Heart left ventricle (tissue), 16 donors: ENCODE data around the gene ENOX1. TPM values are rescaled to one million over a fixed set of nuclear protein-coding genes. Genes with fewer than 3 reads are reported as not detected.

Source experiments
- ATAC-seq, 4 donors: fragments of 200-7000 bp; cut with Tn5 transposase; one replicate each; pipeline ENCODE4 v1.9.1; 2020 to 2022; ENCODE audit warnings: moderate library complexity in 4 of 4, mild to moderate bottlenecking in 3 of 4, moderate number of reproducible peaks in 1 of 4
- DNase-seq, 5 donors: peaks; one replicate each; pipeline ENCODE4 v3.0.0-alpha.2; 2020
- H3K27ac ChIP-seq, 12 donors: fragments of 200-600 bp; sonication (generic) in 4 of 12; one replicate each; pipeline versions ENCODE4 v1.5.0 to v1.8.0; 2016 to 2022; ENCODE audit warnings: mild to moderate bottlenecking in 2 of 12
- H3K27me3 ChIP-seq, 9 donors: fragments of 200-600 bp; sonication (generic) in 2 of 9; one replicate each; pipeline versions ENCODE4 v1.5.1 to v1.8.0; 2016 to 2022; ENCODE audit warnings: mild to moderate bottlenecking in 3 of 9
- H3K36me3 ChIP-seq, 9 donors: fragments of 200-600 bp; sonication (generic) in 2 of 9; one replicate each; pipeline versions ENCODE4 v1.5.0 to v1.8.0; 2018 to 2022; ENCODE audit warnings: mild to moderate bottlenecking in 2 of 9
- H3K4me1 ChIP-seq, 12 donors: fragments of 200-600 bp; sonication (generic) in 4 of 12; one replicate each; pipeline versions ENCODE4 v1.5.0 to v1.8.0; 2016 to 2022; ENCODE audit warnings: mild to moderate bottlenecking in 3 of 12
- H3K4me3 ChIP-seq, 12 donors: fragments of 200-600 bp; sonication (generic) in 4 of 12; one replicate each; pipeline versions ENCODE4 v1.5.0 to v1.8.0; 2017 to 2022; ENCODE audit warnings: mild to moderate bottlenecking in 9 of 12, moderate library complexity in 4 of 12
- H3K9me3 ChIP-seq, 12 donors: fragments of 200-600 bp; sonication (generic) in 4 of 12; one replicate each; pipeline versions ENCODE4 v1.5.0 to v1.8.0; 2016 to 2022; ENCODE audit warnings: mild to moderate bottlenecking in 1 of 12
- POLR2A ChIP-seq, 2 donors: fragments of 450-650 bp; IDR thresholded peaks; one replicate each; pipeline ENCODE4 v1.6.1; 2017; ENCODE audit warnings: antibody characterized with exemption in 2 of 2, mild to moderate bottlenecking in 2 of 2, moderate library complexity in 2 of 2
- WGBS, 4 donors: extraction: QIAGEN DNeasy Blood & Tissue Kit in 2 of 4; methylation state at CpG; one replicate each; pipeline versions ENCODE4 v1.1.5 to v1.1.7; 2013 to 2018; 5-methylcytosine and 5-hydroxymethylcytosine counted together
- intact Hi-C, 10 donors: fragments of 100-400 bp; cut with DNase I; formaldehyde crosslinking; loops; one replicate each; pipeline versions ENCODE4 v1.11.1 to v1.14.2; 2022
- polyA plus RNA-seq, 2 donors: library from polyadenylated mRNA; stranded (reverse); fragments of 200-250 nt; gene quantifications; one replicate each; pipeline ENCODE4 v1.2.3, GENCODE V29; 2013
- total RNA-seq, 9 donors: library from RNA; depleted of rRNA in 2 of 9; stranded (reverse); fragments of >200 nt in 2 of 9; fragmentation: NEBNext Ultra II Directional in 3 of 9; extraction: Animal tissue kit (Norgen Biotek cat#: 25700) in 3 of 9; gene quantifications; one replicate each; pipeline versions ENCODE4 v1.1.0 to v1.2.4, GENCODE V29; 2016 to 2023
- TF ChIP-seq, protein P1 (sequence below), 12 donors: fragments of 200-600 bp; sonication (generic) in 4 of 12; IDR thresholded peaks; one replicate each; pipeline versions ENCODE4 v1.5.0 to v1.8.0; 2018 to 2022; ENCODE audit warnings: antibody characterized with exemption in 12 of 12, mild to moderate bottlenecking in 5 of 12
- donor health status: ischemic (EF 13 %, LVEDD 7.1; RV severe dilation, severe dysfunction).
- donor health status: healthy with polysubstance abuse.
- donor health status: DM: no; HTN: yes; CAD: no.
- donor health status: DM: no; HTN: no; CAD: no.
- donor health status: ischemic (EF 25% LVEDD 6.9; RV normal size, moderate dysfunction).
- donor health status: ischemic (EF 25% LVEDD 5.7; RV mildly dilated, moderate dysfunction).
- donor health status: healthy.
- donor health status: DM: yes; HTN: yes; CAD: no.
- donor health status: ischemic (EF 35%, LVEDD 5.7; RV mildly dilated, moderate dysfunction).
- donor health status: nonischemic (EF 11% LVEDD 7.7; RV severe dilation, severe dysfunction).
- donor health status: DM: yes; HTN: yes; CAD: no.
- donor health status: PGD.
- donor health status: ischemic (EF 29% LVEDD 5.4; RV normal size, mild dysfunction).
- donor health status: nonischemic (EF 23%, LVEDD 6.1; RV moderate dilation, normal function).

The ENOX1 gene
- total and polyA plus RNA-seq, 11 donors, result 2.0 to 10.1 (median 5.4) TPM

DNA sequence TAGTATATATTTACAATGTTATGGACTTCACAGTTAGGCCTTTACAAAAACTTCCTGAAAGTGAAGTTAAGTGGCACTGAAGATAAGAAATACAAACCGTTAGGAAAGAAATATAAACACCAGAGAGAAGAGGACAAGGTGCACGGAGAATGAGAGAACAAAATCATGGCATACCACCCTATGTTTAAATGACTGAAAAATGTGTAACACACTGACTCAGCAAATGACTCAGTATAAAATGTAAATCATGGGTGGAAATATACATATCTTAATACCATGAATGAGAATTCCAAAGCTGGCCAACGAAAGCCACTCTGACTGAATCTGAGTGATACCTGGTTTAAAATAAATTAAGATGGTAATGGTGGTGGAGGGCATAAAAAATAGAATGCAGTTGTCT lies 502.6 kb downstream of the ENOX1 start:
- TF ChIP-seq POLR2A (IDR thresholded peaks at IDR 0.05), result no peak
- TF ChIP-seq, protein P1, sequence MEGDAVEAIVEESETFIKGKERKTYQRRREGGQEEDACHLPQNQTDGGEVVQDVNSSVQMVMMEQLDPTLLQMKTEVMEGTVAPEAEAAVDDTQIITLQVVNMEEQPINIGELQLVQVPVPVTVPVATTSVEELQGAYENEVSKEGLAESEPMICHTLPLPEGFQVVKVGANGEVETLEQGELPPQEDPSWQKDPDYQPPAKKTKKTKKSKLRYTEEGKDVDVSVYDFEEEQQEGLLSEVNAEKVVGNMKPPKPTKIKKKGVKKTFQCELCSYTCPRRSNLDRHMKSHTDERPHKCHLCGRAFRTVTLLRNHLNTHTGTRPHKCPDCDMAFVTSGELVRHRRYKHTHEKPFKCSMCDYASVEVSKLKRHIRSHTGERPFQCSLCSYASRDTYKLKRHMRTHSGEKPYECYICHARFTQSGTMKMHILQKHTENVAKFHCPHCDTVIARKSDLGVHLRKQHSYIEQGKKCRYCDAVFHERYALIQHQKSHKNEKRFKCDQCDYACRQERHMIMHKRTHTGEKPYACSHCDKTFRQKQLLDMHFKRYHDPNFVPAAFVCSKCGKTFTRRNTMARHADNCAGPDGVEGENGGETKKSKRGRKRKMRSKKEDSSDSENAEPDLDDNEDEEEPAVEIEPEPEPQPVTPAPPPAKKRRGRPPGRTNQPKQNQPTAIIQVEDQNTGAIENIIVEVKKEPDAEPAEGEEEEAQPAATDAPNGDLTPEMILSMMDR (IDR thresholded peaks at IDR 0.05), result no peak
- no peak overlapping the region for H3K27ac ChIP-seq
- no peaks in the 10 kb centered on the region for H3K27me3 ChIP-seq
- intact Hi-C loops, result no loop called here
- H3K4me1 ChIP-seq, result peaks cover 0 to 22% (median 7%) of the 10 kb centered on the region in 12 donors
- no peak overlapping the region for H3K4me3 ChIP-seq
- no peaks in the 10 kb centered on the region for H3K36me3 ChIP-seq
- WGBS, 4 donors, result 75 to 83% (median 76%) methylated on average over 3 of the region's 3 CpGs
- ATAC-seq (no peak), DNase-seq (no peak)
- H3K9me3 ChIP-seq, result no peaks in the 10 kb centered on the region

DNA sequence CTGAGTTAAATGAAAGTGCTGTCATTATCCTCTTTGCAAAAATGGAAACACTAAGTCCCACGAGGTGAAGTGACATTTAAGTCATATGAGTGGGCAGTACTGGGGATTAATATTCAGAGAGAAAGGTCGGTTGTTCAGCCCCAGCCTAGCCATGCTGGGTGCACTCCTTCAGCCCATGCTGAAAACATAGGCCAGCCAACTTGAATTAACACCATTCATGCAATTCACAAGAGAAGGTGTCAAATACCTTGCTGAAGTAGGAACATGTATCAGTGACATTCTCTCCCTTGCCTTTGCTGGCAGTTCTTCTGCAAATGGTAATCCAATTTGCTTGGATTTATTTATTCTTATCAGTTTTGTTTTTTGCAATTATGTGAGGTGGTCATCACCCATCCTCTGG lies 507.1 kb downstream of the ENOX1 start:
- intact Hi-C loops, result no loop called here
- Histone ChIP-seq H3K27ac (no peak overlapping the region), H3K27me3 (no peaks in the 10 kb centered on the region), H3K4me3 (no peak overlapping the region), H3K4me1 (peaks cover 0 to 3% (median 0%) of the 10 kb centered on the region in 12 donors), H3K36me3 (no peaks in the 10 kb centered on the region), H3K9me3 (no peaks in the 10 kb centered on the region)
- ATAC-seq, result no peak
- DNase-seq, result no peak
- TF ChIP-seq POLR2A (IDR thresholded peaks at IDR 0.05), result no peak
- TF ChIP-seq, protein P1 (IDR thresholded peaks at IDR 0.05), result no peak
- WGBS, 4 donors, result 28 to 40% (median 38%) methylated on average over 2 of the region's 2 CpGs

DNA sequence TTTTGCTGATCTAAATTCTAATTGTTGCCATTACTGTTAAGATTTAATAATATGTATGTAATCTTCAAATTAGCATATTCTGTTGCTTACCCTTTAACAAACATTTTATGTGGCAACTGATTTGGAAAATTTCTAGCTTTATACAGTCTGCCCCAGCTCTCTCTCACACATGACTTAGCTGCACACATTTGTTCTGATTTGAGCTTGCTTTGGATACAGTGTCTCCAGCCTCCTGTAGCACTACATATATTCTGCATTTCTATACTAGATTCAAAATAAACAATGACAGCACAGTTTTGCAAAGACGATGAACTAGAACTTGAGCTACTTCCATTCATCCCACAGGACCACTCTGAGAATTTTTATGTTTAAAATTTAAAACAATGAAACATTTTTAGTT lies 508.6 kb downstream of the ENOX1 start:
- no peak for ATAC-seq
- intact Hi-C loops, result no loop called here
- peaks cover 0 to 3% (median 0%) of the 10 kb centered on the region in 12 donors for H3K4me1 ChIP-seq
- TF ChIP-seq, protein P1 (IDR thresholded peaks at IDR 0.05), result no peak
- no peak for TF ChIP-seq POLR2A (IDR thresholded peaks at IDR 0.05)
- H3K9me3 ChIP-seq, result no peaks in the 10 kb centered on the region
- H3K4me3 ChIP-seq, result no peak overlapping the region
- H3K27ac ChIP-seq, result no peak overlapping the region
- no peaks in the 10 kb centered on the region for H3K27me3 ChIP-seq
- 67 to 80% (median 76%) methylated on average over 1 of the region's 1 CpG for WGBS, 4 donors
- no peak for DNase-seq
- no peaks in the 10 kb centered on the region for H3K36me3 ChIP-seq

DNA sequence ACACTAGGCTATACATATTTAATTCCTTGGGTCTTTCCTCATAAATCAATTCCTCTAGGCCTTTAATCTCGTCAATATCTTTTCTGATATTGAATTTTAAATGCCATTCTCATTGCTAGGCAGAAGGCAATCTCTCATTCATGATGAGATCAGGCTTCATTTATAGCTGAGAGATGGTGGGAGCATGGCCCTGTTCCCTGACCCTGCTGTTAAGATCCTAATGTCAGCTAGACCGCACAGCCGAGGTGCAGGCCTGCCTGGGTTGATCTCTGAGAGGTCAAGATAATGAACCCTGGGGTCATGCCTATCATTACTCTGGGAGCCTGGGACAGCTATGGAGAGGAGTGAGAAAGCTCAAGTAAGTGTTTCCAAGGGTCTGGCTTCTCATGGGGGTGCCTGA lies 509.6 kb downstream of the ENOX1 start:
- no peaks in the 10 kb centered on the region for H3K36me3 ChIP-seq
- ATAC-seq (peak in 1 of 4 donors; percentile 29), DNase-seq (no peak)
- no peaks in the 10 kb centered on the region for H3K9me3 ChIP-seq
- peaks cover 0 to 3% (median 0%) of the 10 kb centered on the region in 12 donors for H3K4me1 ChIP-seq
- 63 to 86% (median 75%) methylated on average over 3 of the region's 3 CpGs for WGBS, 4 donors
- no peaks in the 10 kb centered on the region for H3K27me3 ChIP-seq
- TF ChIP-seq, protein P1 (IDR thresholded peaks at IDR 0.05), result no peak
- H3K4me3 ChIP-seq, result no peak overlapping the region
- H3K27ac ChIP-seq, result no peak overlapping the region
- intact Hi-C loops, result no loop called here
